ENCODE data around the gene EFHC2.
"Not testable (repeated sequence)": the region's sequence is repeated elsewhere in the genome, so short reads cannot be mapped to it uniquely, and the experiment has no call there.

The EFHC2 gene

GRCh38 chrX:44227991-44228390 is 115.5 kb downstream of the EFHC2 start:
- DNase-seq: peak; percentile 15

- no peak for DNase-seq
These were observed 117.8 kb downstream of the EFHC2 start for GRCh38 chrX:44225667-44226066.

GRCh38 chrX:44224760-44225159 is 118.7 kb downstream of the EFHC2 start:
- DNase-seq: no peak

- DNase-seq: peak; percentile 33
These were observed 120.3 kb downstream of the EFHC2 start for GRCh38 chrX:44223150-44223549.

GRCh38 chrX:44218465-44218864 is 125.0 kb downstream of the EFHC2 start:
- DNase-seq: no peak

GRCh38 chrX:44216171-44216570 is 127.3 kb downstream of the EFHC2 start:
- DNase-seq: no peak

GRCh38 chrX:44203791-44204190 is 139.7 kb downstream of the EFHC2 start:
- DNase-seq: no peak

- no peak for DNase-seq
These were observed 140.9 kb downstream of the EFHC2 start for GRCh38 chrX:44202596-44202995.

GRCh38 chrX:44189116-44189515 is 154.4 kb downstream of the EFHC2 start:
- no peak for DNase-seq

GRCh38 chrX:44187915-44188314 is 155.6 kb downstream of the EFHC2 start:
- DNase-seq: not testable (repeated sequence)

- DNase-seq: no peak
These were observed 160.1 kb downstream of the EFHC2 start for GRCh38 chrX:44183329-44183728.

GRCh38 chrX:44178274-44179053 is 165.0 kb downstream of the EFHC2 start:
- no peak for DNase-seq

GRCh38 chrX:44175455-44175854 is 168.0 kb downstream of the EFHC2 start:
- no peak for DNase-seq

- DNase-seq: no peak
These were observed 169.4 kb downstream of the EFHC2 start for GRCh38 chrX:44174061-44174460.

- no peak for DNase-seq
These were observed 170.3 kb downstream of the EFHC2 start for GRCh38 chrX:44173219-44173618.

GRCh38 chrX:44167116-44167515 is 176.4 kb downstream of the EFHC2 start:
- DNase-seq: no peak

GRCh38 chrX:44162964-44163475 is 180.5 kb downstream of the EFHC2 start:
- DNase-seq: no peak

GRCh38 chrX:44157858-44158257 is 185.6 kb downstream of the EFHC2 start:
- no peak for DNase-seq

- no peak for DNase-seq
These were observed 186.2 kb downstream of the EFHC2 start for GRCh38 chrX:44157283-44157682.

GRCh38 chrX:44156726-44157125 is 186.7 kb downstream of the EFHC2 start:
- no peak for DNase-seq

- DNase-seq: no peak
These were observed 188.3 kb downstream of the EFHC2 start for GRCh38 chrX:44155126-44155525.

GRCh38 chrX:44152852-44153251 is 190.6 kb downstream of the EFHC2 start:
- no peak for DNase-seq

- DNase-seq: no peak
These were observed 196.3 kb downstream of the EFHC2 start for GRCh38 chrX:44147130-44147529.

- no peak for DNase-seq
These were observed 199.1 kb downstream of the EFHC2 start for GRCh38 chrX:44144177-44144945.
